H1 (cell line): ENCODE measurements around the gene APOBEC3F.
"Not testable (repeated sequence)": the region's sequence is repeated elsewhere in the genome, so short reads cannot be mapped to it uniquely, and the experiment has no call there.

Experiments
- BCL11A ChIP-seq, 2 experiments: IDR thresholded peaks; one replicate each; pipeline ENCODE4 v1.6.1; 2011; ENCODE audit warnings: low read depth in 2 of 2, low read length in 2 of 2, mild to moderate bottlenecking in 2 of 2
- CTCF ChIP-seq, 3 experiments: IDR thresholded peaks; 1 replicate in 2 of 3; 2 replicates in 1 of 3; pipeline versions ENCODE4 v1.5.1 to v1.6.1; 2011; ENCODE audit warnings: low read length in 3 of 3, mild to moderate bottlenecking in 3 of 3, inconsistent platforms in 2 of 3, low read depth in 1 of 3, moderate library complexity in 1 of 3; ENCODE audit not compliant: insufficient read depth in 1 of 3; ENCODE audit errors: control extremely low read depth in 1 of 3
- HDAC2 ChIP-seq, 2 experiments: fragments of 300-600 bp in 1 of 2; sonication (generic) in 1 of 2; IDR thresholded peaks; 2 replicates each; pipeline ENCODE4 v1.6.1; 2011 to 2012; ENCODE audit warnings: low read depth in 2 of 2, low read length in 2 of 2, mild to moderate bottlenecking in 2 of 2, moderate library complexity in 2 of 2, borderline replicate concordance in 1 of 2, inconsistent platforms in 1 of 2
- MAFK ChIP-seq: IDR thresholded peaks from 2 replicates; pipeline ENCODE4 v1.6.1; 2012; ENCODE audit warnings: low read depth, mild to moderate bottlenecking, improper control_type of control experiment, low read length
- NANOG ChIP-seq: IDR thresholded peaks from 2 replicates; pipeline ENCODE4 v1.6.1; 2011; ENCODE audit warnings: low read length, low read depth, mild to moderate bottlenecking, inconsistent platforms; ENCODE audit not compliant: insufficient read depth, poor library complexity, severe bottlenecking
- NRF1 ChIP-seq: IDR thresholded peaks from 2 replicates; pipeline ENCODE4 v1.6.1; 2011; ENCODE audit warnings: mild to moderate bottlenecking, low read depth, low read length, improper control_type of control experiment
- POLR2A ChIP-seq, 2 experiments: IDR thresholded peaks; 1 replicate in 1 of 2; 2 replicates in 1 of 2; pipeline ENCODE4 v1.6.1; 2011; ENCODE audit warnings: low read depth in 2 of 2, low read length in 2 of 2, mild to moderate bottlenecking in 2 of 2; ENCODE audit errors: control extremely low read depth in 1 of 2
- POLR2AphosphoS5 ChIP-seq: IDR thresholded peaks from 2 replicates; pipeline ENCODE4 v1.6.1; 2011; ENCODE audit warnings: low read depth, low read length
- RFX5 ChIP-seq: IDR thresholded peaks from 2 replicates; pipeline ENCODE4 v1.6.1; 2011; ENCODE audit warnings: low read depth, low read length, improper control_type of control experiment, borderline replicate concordance
- SP4 ChIP-seq: IDR thresholded peaks from 2 replicates; pipeline ENCODE4 v1.6.1; 2012; ENCODE audit warnings: low read length, inconsistent platforms
- TAF1 ChIP-seq: IDR thresholded peaks from 2 replicates; pipeline ENCODE4 v1.6.1; 2011; ENCODE audit warnings: mild to moderate bottlenecking, low read depth, low read length
- YY1 ChIP-seq: IDR thresholded peaks from 2 replicates; pipeline ENCODE4 v1.6.1; 2011; ENCODE audit warnings: low read depth, mild to moderate bottlenecking, low read length

- TF ChIP-seq POLR2A (IDR thresholded peaks at IDR 0.05; ENCODE audit: control extremely low read depth in 1 of 2, low read depth in 2 of 2, low read length in 2 of 2); CTCF (IDR thresholded peaks at IDR 0.05; ENCODE audit: control extremely low read depth in 1 of 3, insufficient read depth in 1 of 3, low read depth in 1 of 3, low read length in 3 of 3); POLR2AphosphoS5; NRF1; HDAC2 (IDR thresholded peaks at IDR 0.05; ENCODE audit: borderline replicate concordance in 1 of 2, low read depth in 2 of 2, low read length in 2 of 2); BCL11A (IDR thresholded peaks at IDR 0.05; ENCODE audit: low read depth in 2 of 2, low read length in 2 of 2); SP4; TAF1; MAFK; NANOG; RFX5; YY1: not testable (repeated sequence)
Observed at GRCh38 chr22:39020021-39020651, 20.5 kb upstream of the APOBEC3F start.
